GM21576 (cell line): Measurements from ENCODE around the gene C6orf132.
"Not testable (repeated sequence)": the region's sequence is repeated elsewhere in the genome, so short reads cannot be mapped to it uniquely, and the experiment has no call there.

Experiments
- ATAC-seq: cut with Tn5 transposase; IDR thresholded peaks from one replicate; pipeline ENCODE4 v1.9.1; 2021; ENCODE audit warnings: mild to moderate bottlenecking, moderate library complexity; ENCODE audit not compliant: unreplicated experiment

The C6orf132 gene

GRCh38 chr6:42142118-42142835 is at the start of gene C6orf132:
Gene C6orf132, minus strand, starts transcription at chr6:42142620. Its CDS starts 176 bp downstream, at chr6:42142444.
- ATAC-seq = no peak

- no peak for ATAC-seq
These were observed 48.2 kb upstream of the C6orf132 start for GRCh38 chr6:42190554-42191183.

- ATAC-seq = no peak
These were observed 46.0 kb upstream of the C6orf132 start for GRCh38 chr6:42188406-42188805.

- no peak for ATAC-seq
These were observed 43.2 kb upstream of the C6orf132 start for GRCh38 chr6:42185597-42185996.

- ATAC-seq = no peak
These were observed 42.1 kb upstream of the C6orf132 start for GRCh38 chr6:42184475-42184874.

GRCh38 chr6:42182101-42182500 is 39.7 kb upstream of the C6orf132 start:
- no peak for ATAC-seq

- no peak for ATAC-seq
These were observed 37.5 kb upstream of the C6orf132 start for GRCh38 chr6:42179945-42180313.

GRCh38 chr6:42179261-42179944 is 37.0 kb upstream of the C6orf132 start:
- no peak for ATAC-seq

GRCh38 chr6:42177514-42178364 is 35.3 kb upstream of the C6orf132 start:
- ATAC-seq = no peak

- no peak for ATAC-seq
These were observed 34.6 kb upstream of the C6orf132 start for GRCh38 chr6:42176981-42177380.

- no peak for ATAC-seq
These were observed 33.4 kb upstream of the C6orf132 start for GRCh38 chr6:42175860-42176259.

- ATAC-seq = no peak
These were observed 30.7 kb upstream of the C6orf132 start, which contains the start of gene GUCA1A for GRCh38 chr6:42173101-42173500. Gene GUCA1A, plus strand, starts transcription at chr6:42173364. Its CDS starts 250 bp downstream, at chr6:42173614.

GRCh38 chr6:42171813-42172581 is 29.6 kb upstream of the C6orf132 start:
- ATAC-seq = no peak

- ATAC-seq = not testable (repeated sequence)
These were observed 27.4 kb upstream of the C6orf132 start for GRCh38 chr6:42169780-42170179.

GRCh38 chr6:42168650-42169049 is 26.2 kb upstream of the C6orf132 start:
- ATAC-seq = no peak

- no peak for ATAC-seq
These were observed 24.2 kb upstream of the C6orf132 start for GRCh38 chr6:42166444-42167141.

- ATAC-seq = no peak
These were observed 22.6 kb upstream of the C6orf132 start for GRCh38 chr6:42165016-42165415.

GRCh38 chr6:42163981-42164380 is 21.6 kb upstream of the C6orf132 start:
- ATAC-seq = no peak

GRCh38 chr6:42162812-42163211 is 20.4 kb upstream of the C6orf132 start:
- ATAC-seq = no peak

GRCh38 chr6:42162384-42162783 is 20.0 kb upstream of the C6orf132 start:
- ATAC-seq = no peak
